ENCODE data around the gene NKD2.
"Not testable (repeated sequence)": the region's sequence is repeated elsewhere in the genome, so short reads cannot be mapped to it uniquely, and the experiment has no call there.

Gene NKD2

DNA sequence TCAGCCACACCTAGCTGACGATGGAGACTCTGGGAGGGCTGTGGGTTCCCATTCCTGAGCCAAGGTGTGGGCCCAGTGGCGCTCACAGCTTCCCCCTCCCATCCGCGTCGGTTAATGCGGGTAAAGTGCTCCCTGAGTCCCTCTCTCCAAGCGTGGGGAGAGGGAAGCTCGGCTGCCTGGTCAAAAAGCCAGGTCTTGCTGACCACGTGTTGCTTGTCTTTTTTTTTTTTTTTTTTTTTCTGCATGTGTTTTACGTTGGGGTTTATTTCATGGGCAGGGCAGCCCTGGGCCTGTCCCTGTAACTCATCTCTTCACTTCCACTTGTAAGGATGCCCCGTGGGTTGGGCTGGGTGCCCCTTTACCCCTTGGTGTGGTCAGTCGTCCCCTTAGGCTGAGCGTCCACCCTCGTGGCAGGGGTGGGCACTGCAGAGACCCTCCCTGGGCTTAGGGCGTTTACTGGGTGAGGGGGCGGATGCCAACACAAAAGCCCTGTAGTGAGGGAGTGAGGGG lies 11.9 kb downstream of the NKD2 start:
- no peak overlapping the region for H3K27ac ChIP-seq
- TF ChIP-seq ZFX (IDR thresholded peaks at IDR 0.05) = no peak
- TF ChIP-seq, protein P1, sequence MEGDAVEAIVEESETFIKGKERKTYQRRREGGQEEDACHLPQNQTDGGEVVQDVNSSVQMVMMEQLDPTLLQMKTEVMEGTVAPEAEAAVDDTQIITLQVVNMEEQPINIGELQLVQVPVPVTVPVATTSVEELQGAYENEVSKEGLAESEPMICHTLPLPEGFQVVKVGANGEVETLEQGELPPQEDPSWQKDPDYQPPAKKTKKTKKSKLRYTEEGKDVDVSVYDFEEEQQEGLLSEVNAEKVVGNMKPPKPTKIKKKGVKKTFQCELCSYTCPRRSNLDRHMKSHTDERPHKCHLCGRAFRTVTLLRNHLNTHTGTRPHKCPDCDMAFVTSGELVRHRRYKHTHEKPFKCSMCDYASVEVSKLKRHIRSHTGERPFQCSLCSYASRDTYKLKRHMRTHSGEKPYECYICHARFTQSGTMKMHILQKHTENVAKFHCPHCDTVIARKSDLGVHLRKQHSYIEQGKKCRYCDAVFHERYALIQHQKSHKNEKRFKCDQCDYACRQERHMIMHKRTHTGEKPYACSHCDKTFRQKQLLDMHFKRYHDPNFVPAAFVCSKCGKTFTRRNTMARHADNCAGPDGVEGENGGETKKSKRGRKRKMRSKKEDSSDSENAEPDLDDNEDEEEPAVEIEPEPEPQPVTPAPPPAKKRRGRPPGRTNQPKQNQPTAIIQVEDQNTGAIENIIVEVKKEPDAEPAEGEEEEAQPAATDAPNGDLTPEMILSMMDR (conservative IDR thresholded peaks at IDR 0.05) = no peak

GRCh38 chr5:1021136-1021968 lies 12.8 kb downstream of the NKD2 start:
- no peak overlapping the region for H3K27ac ChIP-seq
- no peak for TF ChIP-seq ZFX (IDR thresholded peaks at IDR 0.05)
- TF ChIP-seq, protein P1 (conservative IDR thresholded peaks at IDR 0.05) = no peak

GRCh38 chr5:1021969-1022336 lies 13.4 kb downstream of the NKD2 start:
- H3K27ac ChIP-seq = not testable (repeated sequence)

GRCh38 chr5:1026700-1027621 lies 18.4 kb downstream of the NKD2 start:
- no peak for TF ChIP-seq ZFX (IDR thresholded peaks at IDR 0.05)
- TF ChIP-seq, protein P1 (conservative IDR thresholded peaks at IDR 0.05) = no peak
- no peak overlapping the region for H3K27ac ChIP-seq

- no peak overlapping the region for H3K27ac ChIP-seq
- TF ChIP-seq, protein P1 (conservative IDR thresholded peaks at IDR 0.05) = no peak
- no peak for TF ChIP-seq ZFX (IDR thresholded peaks at IDR 0.05)
These were observed 19.2 kb downstream of the NKD2 start for GRCh38 chr5:1027631-1028441.

DNA sequence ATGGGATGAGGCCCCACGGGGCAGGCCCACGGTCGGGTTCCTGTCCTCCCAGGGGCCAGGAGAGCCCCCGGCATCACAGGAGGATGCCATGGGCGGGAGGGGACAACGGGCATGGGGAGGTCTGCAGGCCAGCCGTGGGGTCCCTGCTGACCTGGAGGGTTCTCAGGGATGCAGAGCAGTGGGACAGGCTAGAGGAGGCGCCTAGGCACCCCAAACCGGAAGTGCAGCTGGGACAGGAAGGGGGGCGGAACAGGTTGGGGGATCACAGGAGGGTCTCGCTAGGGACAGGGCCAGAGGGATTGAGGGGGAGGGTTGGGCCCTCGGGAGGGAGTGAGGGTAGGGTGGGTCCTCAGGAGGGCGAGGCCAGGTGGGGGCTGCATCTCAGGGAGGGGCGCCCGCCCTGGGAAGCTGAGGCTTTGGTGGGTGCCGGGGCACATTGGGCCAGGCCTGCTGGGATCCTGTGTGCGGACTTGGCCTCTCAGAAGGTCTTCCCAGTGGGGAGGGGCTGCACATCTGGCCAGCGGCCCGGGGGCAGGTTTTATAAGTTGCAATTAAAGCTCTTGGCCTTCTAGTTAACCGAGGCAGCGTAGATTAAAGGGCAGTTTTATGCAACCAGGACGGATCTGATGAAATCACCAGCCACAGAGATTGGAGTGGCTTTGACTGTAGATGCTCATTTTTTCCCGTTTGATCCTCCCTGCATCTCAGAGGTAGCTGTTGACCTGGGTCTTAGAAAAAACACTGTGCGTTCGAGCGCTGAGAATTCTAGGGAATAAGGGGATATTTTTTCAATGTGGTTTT lies 20.1 kb downstream of the NKD2 start:
- no peak overlapping the region for H3K27ac ChIP-seq

More for the DNA sequence above, 20.1 kb downstream of the NKD2 start:
- no peak for TF ChIP-seq ZFX (IDR thresholded peaks at IDR 0.05)
- TF ChIP-seq, protein P1 (conservative IDR thresholded peaks at IDR 0.05) = no peak

All from C4-2B (cell line).